Chondrocyte (in vitro differentiated cells): ENCODE results near the gene RGP1. TPM values are rescaled to one million over a fixed set of nuclear protein-coding genes. Genes with fewer than 3 reads are reported as not detected.

Experiments used
- DNase-seq: peaks from one replicate; pipeline ENCODE4 v3.0.0; 2021; ENCODE audit warnings: mixed read lengths, low spot score
- H3K27ac Mint-ChIP-seq: one replicate; pipeline ENCODE4 v1.8.0; 2021; ENCODE audit warnings: mild to moderate bottlenecking, moderate library complexity, mixed read lengths; ENCODE audit not compliant: unreplicated experiment
- H3K27me3 Mint-ChIP-seq: 2 replicates; pipeline ENCODE4 v1.8.0; 2021; ENCODE audit warnings: low read depth, mixed read lengths
- H3K36me3 Mint-ChIP-seq: 2 replicates; pipeline ENCODE4 v1.8.0; 2021; ENCODE audit warnings: low read depth, mixed read lengths
- H3K4me1 Mint-ChIP-seq: 2 replicates; pipeline ENCODE4 v1.8.0; 2021; ENCODE audit warnings: low read depth, mild to moderate bottlenecking, mixed read lengths
- H3K4me3 Mint-ChIP-seq: one replicate; pipeline ENCODE4 v1.8.0; 2021; ENCODE audit warnings: mild to moderate bottlenecking, moderate library complexity, mixed read lengths; ENCODE audit not compliant: unreplicated experiment
- H3K9me3 Mint-ChIP-seq: 2 replicates; pipeline ENCODE4 v1.8.0; 2021; ENCODE audit warnings: low read depth, mixed read lengths
- microRNA-seq: library from miRNA; unstranded; fragments of <30 nt; microRNA quantifications from one replicate; pipeline ENCODE4 v1.2.0, GENCODE V29; 2020; ENCODE audit warnings: borderline number of aligned reads
- total RNA-seq: library from RNA; stranded (reverse); gene quantifications from 3 replicates; pipeline ENCODE4 v1.2.1, GENCODE V29; 2021
- TF ChIP-seq, protein P1 (sequence below): fragments of 200-600 bp; sonication (generic); IDR thresholded peaks from 2 replicates; pipeline ENCODE4 v1.5.0; 2021; ENCODE audit warnings: antibody characterized with exemption, mild to moderate bottlenecking, moderate library complexity

The RGP1 gene
- total RNA-seq, 1 donor from 2014 or later, result 27.7 TPM

DNA sequence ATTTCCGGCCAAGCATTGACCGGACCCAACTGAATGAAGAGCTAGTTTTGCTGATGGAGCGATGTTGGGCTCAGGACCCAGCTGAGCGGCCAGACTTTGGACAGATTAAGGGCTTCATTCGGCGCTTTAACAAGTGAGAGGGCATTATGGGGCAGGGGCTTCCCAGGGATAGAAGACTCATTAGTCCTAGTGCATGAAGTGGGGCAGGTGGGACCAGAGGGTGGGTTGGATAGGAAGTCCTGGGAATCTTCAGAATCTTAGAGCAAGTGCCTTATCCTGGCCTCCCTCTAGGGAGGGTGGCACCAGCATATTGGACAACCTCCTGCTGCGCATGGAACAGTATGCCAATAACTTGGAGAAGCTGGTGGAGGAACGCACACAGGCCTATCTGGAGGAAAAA is 57.0 kb downstream of the RGP1 start:
- Mint-ChIP-seq H3K36me3 (peaks cover 26% of the 10 kb centered on the region), H3K27me3 (no peaks in the 10 kb centered on the region), H3K27ac (no peak overlapping the region), H3K9me3 (no peaks in the 10 kb centered on the region), H3K4me1 (no peaks in the 10 kb centered on the region), H3K4me3 (no peak overlapping the region)
- TF ChIP-seq, protein P1, sequence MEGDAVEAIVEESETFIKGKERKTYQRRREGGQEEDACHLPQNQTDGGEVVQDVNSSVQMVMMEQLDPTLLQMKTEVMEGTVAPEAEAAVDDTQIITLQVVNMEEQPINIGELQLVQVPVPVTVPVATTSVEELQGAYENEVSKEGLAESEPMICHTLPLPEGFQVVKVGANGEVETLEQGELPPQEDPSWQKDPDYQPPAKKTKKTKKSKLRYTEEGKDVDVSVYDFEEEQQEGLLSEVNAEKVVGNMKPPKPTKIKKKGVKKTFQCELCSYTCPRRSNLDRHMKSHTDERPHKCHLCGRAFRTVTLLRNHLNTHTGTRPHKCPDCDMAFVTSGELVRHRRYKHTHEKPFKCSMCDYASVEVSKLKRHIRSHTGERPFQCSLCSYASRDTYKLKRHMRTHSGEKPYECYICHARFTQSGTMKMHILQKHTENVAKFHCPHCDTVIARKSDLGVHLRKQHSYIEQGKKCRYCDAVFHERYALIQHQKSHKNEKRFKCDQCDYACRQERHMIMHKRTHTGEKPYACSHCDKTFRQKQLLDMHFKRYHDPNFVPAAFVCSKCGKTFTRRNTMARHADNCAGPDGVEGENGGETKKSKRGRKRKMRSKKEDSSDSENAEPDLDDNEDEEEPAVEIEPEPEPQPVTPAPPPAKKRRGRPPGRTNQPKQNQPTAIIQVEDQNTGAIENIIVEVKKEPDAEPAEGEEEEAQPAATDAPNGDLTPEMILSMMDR, result no peak
- no peak for DNase-seq

Small RNAs within 50 kb of the gene (microRNA-seq; reads per million reads assigned to microRNA genes)
- gene MIR6852, result 3.3 reads per million
- gene MIR6853, result 1.7 reads per million

Other genes starting within 250 kb of the RGP1 start
- 50.7 to 54.7 TPM (median 54.3 TPM) in 3 replicates for gene TESK1, start 144.0 kb upstream of the RGP1 start, total RNA-seq
- gene CD72, start 130.9 kb upstream of the RGP1 start, total RNA-seq, result 0.51 to 1.1 TPM (median 1.1 TPM) in 3 replicates
- not detected in 3 replicates for gene SIT1, start 98.4 kb upstream of the RGP1 start, total RNA-seq
- 11,782 to 13,339 TPM (median 12,386 TPM) in 3 replicates for gene RMRP, start 91.3 kb upstream of the RGP1 start, total RNA-seq
- gene CCDC107, start 91.0 kb upstream of the RGP1 start, total RNA-seq, result 31.1 to 55.2 TPM (median 52.2 TPM) in 3 replicates
- 0.79 to 2.3 TPM (median 0.85 TPM) in 3 replicates for gene ARHGEF39, start 84.1 kb upstream of the RGP1 start, total RNA-seq
- 2.9 to 3.6 TPM in 2 of 3 replicates, not detected in the other for gene CA9, start 75.4 kb upstream of the RGP1 start, total RNA-seq
- 498 to 2,023 TPM (median 2,016 TPM) in 3 replicates for gene TPM2, start 59.4 kb upstream of the RGP1 start, total RNA-seq
- gene TLN1, start 17.1 kb upstream of the RGP1 start, total RNA-seq, result 490 to 684 TPM (median 655 TPM) in 3 replicates
- gene CREB3, start 16.6 kb upstream of the RGP1 start, total RNA-seq, result 55.5 to 63.4 TPM (median 56.7 TPM) in 3 replicates
- gene GBA2, start 59 bp upstream of the RGP1 start, total RNA-seq, result 50.9 to 52.1 TPM (median 51.6 TPM) in 3 replicates
- not detected in 3 replicates for gene MSMP, start 5.0 kb downstream of the RGP1 start, total RNA-seq
- gene NPR2, start 42.3 kb downstream of the RGP1 start, total RNA-seq, result 38.3 to 46.2 TPM (median 40.2 TPM) in 3 replicates
- gene SPAG8, start 63.0 kb downstream of the RGP1 start, total RNA-seq, result 0.30 to 3.3 TPM (median 0.82 TPM) in 3 replicates
- 30.3 to 32.8 TPM (median 32.0 TPM) in 3 replicates for gene HINT2, start 65.8 kb downstream of the RGP1 start, total RNA-seq
- gene FAM221B, start 79.4 kb downstream of the RGP1 start, total RNA-seq, result not detected in 3 replicates
- 17.4 to 18.2 TPM (median 18.1 TPM) in 3 replicates for gene TMEM8B, start 79.9 kb downstream of the RGP1 start, total RNA-seq
- not detected in 3 replicates for gene OR13J1, start 121.1 kb downstream of the RGP1 start, total RNA-seq
- 7.2 to 16.6 TPM (median 7.8 TPM) in 3 replicates for gene HRCT1, start 156.9 kb downstream of the RGP1 start, total RNA-seq
- gene SPAAR, start 160.2 kb downstream of the RGP1 start, total RNA-seq, result 0.70 to 1.3 TPM (median 0.77 TPM) in 3 replicates
- not detected in 3 replicates for gene OR2S2, start 208.9 kb downstream of the RGP1 start, total RNA-seq